ENCODE results near the gene KIF26B.
"Not testable (repeated sequence)": the region's sequence is repeated elsewhere in the genome, so short reads cannot be mapped to it uniquely, and the experiment has no call there.

KIF26B gene

DNA sequence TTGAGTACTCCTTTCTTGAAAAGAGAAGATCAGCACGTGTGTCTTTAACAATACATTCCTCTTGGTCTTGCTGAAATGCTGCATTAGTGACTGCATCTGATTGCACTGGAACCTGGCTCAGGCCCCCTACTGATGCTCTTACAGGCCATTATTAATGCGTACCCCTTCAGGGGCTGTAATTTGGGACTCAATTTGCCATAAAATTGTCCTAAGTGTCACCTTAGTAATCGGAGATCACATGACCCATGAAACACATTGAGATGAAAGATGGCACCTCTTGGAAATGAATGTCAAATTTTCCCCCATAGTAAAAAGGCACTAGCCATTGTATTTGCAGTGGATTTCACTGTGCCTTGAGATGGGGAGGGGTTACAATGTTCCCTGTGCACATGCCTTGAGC, 563.3 kb downstream of the KIF26B start:
- DNase-seq = no peak

GRCh38 chr1:245718951-245719350, 564.2 kb downstream of the KIF26B start:
- no peak for DNase-seq

DNA sequence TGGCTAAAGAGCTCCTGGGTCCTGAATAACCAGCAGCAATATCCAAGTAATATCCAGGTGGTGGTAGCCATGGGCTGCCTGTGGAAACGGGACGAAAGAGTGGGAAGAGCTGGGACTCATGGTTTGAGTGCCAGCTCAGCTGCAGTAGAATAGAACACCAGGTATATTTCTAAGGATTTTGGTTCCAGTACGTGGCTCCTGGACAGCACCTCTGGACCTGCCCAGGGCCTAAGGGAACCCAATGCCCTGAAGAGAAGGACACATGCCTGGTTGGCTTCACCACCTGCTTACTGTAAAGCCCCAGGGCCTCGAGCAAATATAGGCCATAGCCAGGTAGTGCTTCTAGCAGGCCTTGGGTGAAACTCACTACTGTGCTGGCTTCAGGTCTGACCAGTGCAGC, 566.7 kb downstream of the KIF26B start:
- no peak for DNase-seq

GRCh38 chr1:245728035-245728434, 573.2 kb downstream of the KIF26B start:
- not testable (repeated sequence) for DNase-seq

DNA sequence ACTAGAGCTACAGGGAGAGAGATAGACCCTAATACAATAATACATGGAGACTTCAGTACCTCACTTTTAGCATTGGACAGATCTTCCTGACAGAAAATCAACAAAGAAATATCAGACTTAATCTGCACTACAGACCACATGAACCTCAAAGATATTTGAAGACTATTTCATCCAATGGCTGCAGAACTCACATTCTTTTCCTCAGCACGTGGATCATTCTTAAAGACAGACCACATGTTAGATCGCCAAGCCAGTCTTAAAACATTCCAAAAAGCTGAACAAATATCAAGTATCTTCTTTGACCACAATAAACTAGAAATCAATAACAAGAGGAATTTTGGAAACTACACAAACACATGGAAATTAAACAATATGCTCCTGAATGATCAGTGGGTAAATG, 576.0 kb downstream of the KIF26B start:
- DNase-seq = no peak

DNA sequence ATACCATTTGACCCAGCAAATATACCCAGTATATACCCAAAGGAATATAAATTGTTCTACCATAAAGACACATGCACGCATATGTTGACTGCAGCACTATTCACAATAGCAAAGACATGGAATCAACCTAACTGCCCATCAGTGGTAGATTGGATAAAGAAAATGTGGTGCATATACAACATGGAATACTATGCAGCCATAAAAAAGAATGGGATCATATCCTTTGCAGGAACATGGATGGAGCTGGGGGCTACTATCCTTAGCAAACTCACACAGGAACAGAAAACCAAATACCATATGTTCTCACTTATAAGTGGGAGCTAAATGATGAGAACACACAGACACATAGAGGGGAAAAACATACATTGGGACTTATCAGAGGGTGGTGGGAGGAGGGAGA, 585.6 kb downstream of the KIF26B start:
- not testable (repeated sequence) for DNase-seq

DNA sequence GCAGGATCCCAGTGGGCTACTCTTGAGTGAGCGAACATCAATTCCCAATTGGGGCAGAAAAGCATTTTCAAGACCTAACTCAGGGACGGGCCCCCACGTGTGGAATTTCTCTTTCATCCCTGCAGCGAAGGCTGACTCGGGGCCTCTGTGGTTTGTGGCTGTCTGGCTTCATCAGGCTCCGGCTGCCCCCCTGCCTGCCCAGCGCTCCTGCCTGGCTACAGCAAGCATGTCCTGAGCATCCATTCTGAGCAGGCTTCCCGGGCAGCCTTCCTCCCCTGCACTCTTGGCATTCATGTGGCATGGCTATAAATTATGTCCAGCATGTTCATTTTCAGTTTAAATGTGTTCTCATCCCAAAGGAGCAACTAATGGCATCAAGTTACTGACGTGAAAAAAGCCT, 588.1 kb downstream of the KIF26B start:
- no peak for DNase-seq

- no peak for DNase-seq
Measured at GRCh38 chr1:245748240-245748639, 593.5 kb downstream of the KIF26B start.

- DNase-seq = no peak
Measured at GRCh38 chr1:245748646-245749045, 593.9 kb downstream of the KIF26B start.

- DNase-seq = no peak
Measured at GRCh38 chr1:245749053-245749452, 594.3 kb downstream of the KIF26B start.

DNA sequence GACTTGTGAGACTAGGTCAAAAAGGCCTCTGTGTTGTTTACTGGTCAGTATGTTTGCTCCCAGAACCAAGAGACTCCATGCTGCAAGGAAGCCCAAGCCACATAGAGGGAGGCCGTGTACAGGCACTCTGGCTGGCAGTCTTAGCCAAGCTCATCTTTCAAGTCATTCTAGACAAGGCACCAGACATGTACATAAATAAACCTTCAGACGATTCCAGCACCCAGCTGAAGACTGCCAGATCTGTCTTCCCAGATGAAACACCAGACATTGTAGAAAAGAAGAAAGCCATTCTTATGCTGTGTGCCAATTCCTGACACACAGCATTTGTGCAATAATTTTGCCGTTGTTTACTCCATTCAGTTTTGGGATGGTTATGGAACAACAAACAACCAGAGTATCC, 595.5 kb downstream of the KIF26B start:
- no peak for DNase-seq

GRCh38 chr1:245751116-245751515, 596.3 kb downstream of the KIF26B start:
- no peak for DNase-seq

GRCh38 chr1:245751726-245752470, 597.1 kb downstream of the KIF26B start:
- no peak for DNase-seq

DNA sequence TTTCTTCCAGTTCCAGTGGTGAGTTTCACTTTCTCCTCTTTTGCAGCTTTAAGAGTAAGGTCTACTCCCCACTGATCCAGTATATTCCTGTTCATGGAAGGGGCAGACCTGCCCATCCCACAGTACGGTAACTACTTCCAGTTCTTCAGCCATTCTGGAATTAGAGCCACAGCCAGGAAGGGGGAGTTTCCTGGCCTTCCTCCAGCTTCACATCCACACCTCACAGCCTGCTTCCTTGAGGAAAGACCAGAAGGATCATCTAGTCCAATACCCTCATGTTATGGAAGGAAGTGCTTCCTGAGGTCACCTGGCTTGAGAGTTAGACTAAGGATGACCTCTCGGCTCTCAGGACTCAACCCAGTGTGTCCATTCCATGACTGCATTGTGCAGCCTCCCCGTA, 597.8 kb downstream of the KIF26B start:
- no peak for DNase-seq

- no peak for DNase-seq
Measured at GRCh38 chr1:245753807-245754206, 599.0 kb downstream of the KIF26B start.

DNA sequence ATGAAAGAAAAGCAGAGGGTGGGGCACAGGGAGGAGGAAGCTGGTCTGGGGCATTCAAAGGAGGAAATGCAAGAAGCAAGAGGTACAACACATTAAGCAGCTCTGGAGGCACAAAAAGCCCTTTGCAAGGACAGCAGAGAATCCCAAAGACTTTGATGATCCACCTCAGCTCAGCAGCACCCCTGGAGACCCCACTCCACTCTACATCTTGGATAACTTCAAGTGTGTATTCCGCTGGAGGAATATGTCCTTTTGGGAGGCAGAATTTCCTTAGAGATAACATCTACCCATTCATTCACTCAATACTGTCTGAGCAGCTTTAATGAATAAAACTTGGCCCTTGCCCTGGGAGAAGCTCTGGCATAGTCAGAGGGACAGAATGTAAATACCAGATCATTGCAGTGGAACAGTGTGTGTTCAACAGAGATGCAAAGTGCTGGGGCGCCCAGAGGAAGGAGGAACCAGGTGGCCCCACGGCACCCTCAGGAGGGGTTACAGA, 599.7 kb downstream of the KIF26B start:
- DNase-seq = no peak
